H9 (cell line): ENCODE data around the gene EEF1E1. TPM values are rescaled to one million over a fixed set of nuclear protein-coding genes. Genes with fewer than 3 reads are reported as not detected.

Source experiments
- DNase-seq: peaks from one replicate; pipeline ENCODE4 v3.0.0-alpha.2; 2017
- H2AFZ ChIP-seq: one replicate; pipeline ENCODE4 v1.6.1; 2013; ENCODE audit warnings: mild to moderate bottlenecking, low read length, control low read depth, moderate library complexity
- H2AK5ac ChIP-seq: 2 replicates; pipeline ENCODE4 v1.6.1; 2013; ENCODE audit warnings: low read length, control low read depth, mixed read lengths; ENCODE audit not compliant: insufficient read length
- H2BK120ac ChIP-seq: one replicate; pipeline ENCODE4 v1.6.1; 2013; ENCODE audit warnings: low read depth, mild to moderate bottlenecking, low read length, control low read depth, inconsistent platforms; ENCODE audit not compliant: poor library complexity, severe bottlenecking
- H2BK12ac ChIP-seq: 2 replicates; pipeline ENCODE4 v1.6.1; 2013; ENCODE audit warnings: low read length, control low read depth, mixed read lengths, low read depth; ENCODE audit not compliant: insufficient read length
- H2BK15ac ChIP-seq: 2 replicates; pipeline ENCODE4 v1.6.1; 2013; ENCODE audit warnings: low read depth, low read length, control low read depth
- H2BK20ac ChIP-seq: one replicate; pipeline ENCODE4 v1.6.1; 2013; ENCODE audit warnings: low read depth, mild to moderate bottlenecking, low read length, control low read depth, inconsistent platforms; ENCODE audit not compliant: poor library complexity, severe bottlenecking
- H2BK5ac ChIP-seq: 2 replicates; pipeline ENCODE4 v1.6.1; 2013; ENCODE audit warnings: low read length, control low read depth, mixed read lengths; ENCODE audit not compliant: insufficient read length
- H3K14ac ChIP-seq: 2 replicates; pipeline ENCODE4 v1.6.1; 2013; ENCODE audit warnings: low read length, control low read depth; ENCODE audit not compliant: insufficient read depth
- H3K18ac ChIP-seq: 2 replicates; pipeline ENCODE4 v1.6.1; 2013; ENCODE audit warnings: low read depth, mild to moderate bottlenecking, mixed read lengths, low read length, control low read depth; ENCODE audit not compliant: insufficient read length
- H3K23ac ChIP-seq: 2 replicates; pipeline ENCODE4 v1.6.1; 2013; ENCODE audit warnings: low read length, control low read depth, mixed read lengths, low read depth; ENCODE audit not compliant: insufficient read length
- H3K23me2 ChIP-seq: 2 replicates; pipeline ENCODE4 v1.6.1; 2013; ENCODE audit warnings: low read depth, mild to moderate bottlenecking, mixed read lengths, low read length, control low read depth; ENCODE audit not compliant: insufficient read length, poor library complexity, severe bottlenecking
- H3K27ac ChIP-seq: 2 replicates; pipeline ENCODE4 v1.5.1; 2013; ENCODE audit warnings: low read length, control low read depth, mixed read lengths, low read depth; ENCODE audit not compliant: insufficient read length
- H3K27me3 ChIP-seq: 2 replicates; pipeline ENCODE4 v1.6.1; 2013; ENCODE audit warnings: low read length, control low read depth, inconsistent platforms; ENCODE audit not compliant: insufficient read depth
- H3K4ac ChIP-seq: 2 replicates; pipeline ENCODE4 v1.6.1; 2013; ENCODE audit warnings: low read depth, mild to moderate bottlenecking, control low read depth, inconsistent platforms, low read length, moderate library complexity
- H3K4me1 ChIP-seq: 2 replicates; pipeline ENCODE4 v1.6.1; 2013; ENCODE audit warnings: low read length, control low read depth, inconsistent platforms; ENCODE audit not compliant: insufficient read depth
- H3K4me2 ChIP-seq: 2 replicates; pipeline ENCODE4 v1.6.1; 2013; ENCODE audit warnings: low read length, control low read depth, mixed read lengths; ENCODE audit not compliant: insufficient read length, insufficient read depth
- H3K56ac ChIP-seq: 2 replicates; pipeline ENCODE4 v1.6.1; 2013; ENCODE audit warnings: low read depth, mild to moderate bottlenecking, mixed read lengths, low read length, control low read depth; ENCODE audit not compliant: insufficient read length
- H3K79me1 ChIP-seq: 2 replicates; pipeline ENCODE4 v1.6.1; 2013; ENCODE audit warnings: low read depth, mild to moderate bottlenecking, moderate library complexity, low read length, control low read depth, inconsistent platforms; ENCODE audit not compliant: insufficient read depth, poor library complexity, severe bottlenecking
- H3K79me2 ChIP-seq: 2 replicates; pipeline ENCODE4 v1.6.1; 2013; ENCODE audit warnings: low read length, control low read depth, inconsistent platforms; ENCODE audit not compliant: insufficient read depth
- H3K9ac ChIP-seq: 2 replicates; pipeline ENCODE4 v1.6.1; 2013; ENCODE audit warnings: low read length, control low read depth, mixed read lengths; ENCODE audit not compliant: insufficient read length; ENCODE audit errors: extremely low read depth
- H3K9me3 ChIP-seq: one replicate; pipeline ENCODE4 v1.6.1; 2013; ENCODE audit warnings: low read depth, low read length, inconsistent platforms; ENCODE audit not compliant: control insufficient read depth
- H3T11ph ChIP-seq: one replicate; pipeline ENCODE4 v1.6.1; 2013; ENCODE audit warnings: mild to moderate bottlenecking, low read length, control low read depth, inconsistent platforms
- H4K20me1 ChIP-seq: one replicate; pipeline ENCODE4 v1.6.1; 2013; ENCODE audit not compliant: control insufficient read depth, insufficient read length, insufficient read depth
- H4K5ac ChIP-seq: 2 replicates; pipeline ENCODE4 v1.6.1; 2013; ENCODE audit warnings: low read depth, mild to moderate bottlenecking, mixed read lengths, low read length, control low read depth; ENCODE audit not compliant: insufficient read length
- H4K8ac ChIP-seq: replicated peaks from 2 replicates; pipeline ENCODE4 v1.6.1; 2013; ENCODE audit warnings: low read length, control low read depth, mixed read lengths, low read depth; ENCODE audit not compliant: insufficient read length
- H4K91ac ChIP-seq: 2 replicates; pipeline ENCODE4 v1.6.1; 2013; ENCODE audit warnings: low read depth, mild to moderate bottlenecking, moderate library complexity, mixed read lengths, low read length, control low read depth; ENCODE audit not compliant: insufficient read length
- H3K27ac Mint-ChIP-seq, 3 experiments: 2 replicates in 2 of 3; 3 replicates in 1 of 3; pipeline ENCODE4 v1.8.0; 2020 to 2021; ENCODE audit warnings: mixed read lengths in 3 of 3, mild to moderate bottlenecking in 1 of 3, moderate library complexity in 1 of 3
- H3K27me3 Mint-ChIP-seq: 2 replicates; pipeline ENCODE4 v1.8.0; 2021; ENCODE audit warnings: low read depth, mild to moderate bottlenecking, moderate library complexity, mixed read lengths
- H3K36me3 Mint-ChIP-seq, 3 experiments: 2 replicates in 2 of 3; 3 replicates in 1 of 3; pipeline ENCODE4 v1.8.0; 2020 to 2021; ENCODE audit warnings: low read depth in 3 of 3, mixed read lengths in 3 of 3; ENCODE audit not compliant: insufficient read depth in 1 of 3
- H3K4me1 Mint-ChIP-seq, 2 experiments: 2 replicates each; pipeline ENCODE4 v1.8.0; 2020; ENCODE audit warnings: mixed read lengths in 2 of 2
- H3K4me3 Mint-ChIP-seq, 2 experiments: 2 replicates in 1 of 2; 3 replicates in 1 of 2; pipeline ENCODE4 v1.8.0; 2020 to 2021; ENCODE audit warnings: mild to moderate bottlenecking in 2 of 2, mixed read lengths in 2 of 2, moderate library complexity in 1 of 2
- H3K9me3 Mint-ChIP-seq, 2 experiments: 2 replicates in 1 of 2; 3 replicates in 1 of 2; pipeline ENCODE4 v1.8.0; 2020; ENCODE audit warnings: mild to moderate bottlenecking in 2 of 2, mixed read lengths in 2 of 2, moderate library complexity in 1 of 2
- WGBS: extraction: QIAGEN DNeasy Blood & Tissue Kit; methylation state at CpG from one replicate; pipeline ENCODE4 v1.1.7; 2013; ENCODE audit warnings: missing lambda C conversion rate, low lambda C conversion rate, mixed read lengths; ENCODE audit not compliant: insufficient read length; ENCODE audit errors: extremely low coverage; 5-methylcytosine and 5-hydroxymethylcytosine counted together
- total RNA-seq: library from RNA; stranded (reverse); gene quantifications from 2 replicates; pipeline ENCODE4 v1.2.1, GENCODE V29; 2021
- TF ChIP-seq, protein P1 (sequence below): fragments of 200-600 bp; sonication (generic); conservative IDR thresholded peaks from 3 replicates; pipeline ENCODE4 v1.8.0; 2021; ENCODE audit warnings: antibody characterized with exemption, mild to moderate bottlenecking

The EEF1E1 gene
- total RNA-seq, 1 experiment from 2014 or later = 71.8 TPM

- no peak overlapping the region for H4K91ac ChIP-seq
- H3K9me3 ChIP-seq = peaks cover 11% of the 10 kb centered on the region
- no peak overlapping the region for H2BK5ac ChIP-seq
- no peak overlapping the region for H3K4me2 ChIP-seq
- peaks cover 2% of the 10 kb centered on the region; the same call in 1 of the 2 replicates for H3K4me1 ChIP-seq
- no peak overlapping the region for H3K4me3 Mint-ChIP-seq
- H2BK12ac ChIP-seq = no peak overlapping the region
- no peak overlapping the region for H3K27ac Mint-ChIP-seq
- peaks cover 10% of the 10 kb centered on the region for H3K79me1 ChIP-seq
- no peak overlapping the region for H3T11ph ChIP-seq
- no peak overlapping the region for H2AFZ ChIP-seq
- no peaks in the 10 kb centered on the region for H4K20me1 ChIP-seq
- TF ChIP-seq, protein P1, sequence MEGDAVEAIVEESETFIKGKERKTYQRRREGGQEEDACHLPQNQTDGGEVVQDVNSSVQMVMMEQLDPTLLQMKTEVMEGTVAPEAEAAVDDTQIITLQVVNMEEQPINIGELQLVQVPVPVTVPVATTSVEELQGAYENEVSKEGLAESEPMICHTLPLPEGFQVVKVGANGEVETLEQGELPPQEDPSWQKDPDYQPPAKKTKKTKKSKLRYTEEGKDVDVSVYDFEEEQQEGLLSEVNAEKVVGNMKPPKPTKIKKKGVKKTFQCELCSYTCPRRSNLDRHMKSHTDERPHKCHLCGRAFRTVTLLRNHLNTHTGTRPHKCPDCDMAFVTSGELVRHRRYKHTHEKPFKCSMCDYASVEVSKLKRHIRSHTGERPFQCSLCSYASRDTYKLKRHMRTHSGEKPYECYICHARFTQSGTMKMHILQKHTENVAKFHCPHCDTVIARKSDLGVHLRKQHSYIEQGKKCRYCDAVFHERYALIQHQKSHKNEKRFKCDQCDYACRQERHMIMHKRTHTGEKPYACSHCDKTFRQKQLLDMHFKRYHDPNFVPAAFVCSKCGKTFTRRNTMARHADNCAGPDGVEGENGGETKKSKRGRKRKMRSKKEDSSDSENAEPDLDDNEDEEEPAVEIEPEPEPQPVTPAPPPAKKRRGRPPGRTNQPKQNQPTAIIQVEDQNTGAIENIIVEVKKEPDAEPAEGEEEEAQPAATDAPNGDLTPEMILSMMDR = no peak
- no peak overlapping the region for H3K14ac ChIP-seq
- H3K27me3 ChIP-seq = no peaks in the 10 kb centered on the region
- no peak overlapping the region for H2BK15ac ChIP-seq
- no peak overlapping the region for H2AK5ac ChIP-seq
- H3K4ac ChIP-seq = no peak overlapping the region
- H3K9ac ChIP-seq = no peak overlapping the region
- H3K9me3 Mint-ChIP-seq = peaks cover 16 to 20% of the 10 kb centered on the region in 2 experiments; a peak in 4 of 5 replicates
- H3K23me2 ChIP-seq = no peaks in the 10 kb centered on the region
- no peaks in the 10 kb centered on the region for H3K27me3 Mint-ChIP-seq
- DNase-seq = no peak
- peaks cover 4 to 10% of the 10 kb centered on the region in 2 experiments for H3K4me1 Mint-ChIP-seq
- H3K56ac ChIP-seq = no peak overlapping the region
- H3K27ac ChIP-seq = no peak overlapping the region
- no peak overlapping the region for H3K18ac ChIP-seq
- WGBS = no CpG with 5 or more reads among the region's 5 CpGs
- H2BK20ac ChIP-seq = no peak overlapping the region
- peaks cover 3% of the 10 kb centered on the region; the same call in 1 of the 2 replicates for H3K79me2 ChIP-seq
- no peak overlapping the region for H3K23ac ChIP-seq
- H3K36me3 Mint-ChIP-seq = peaks cover 54 to 68% (median 66%) of the 10 kb centered on the region in 3 experiments
- no peak overlapping the region for H2BK120ac ChIP-seq
- H4K5ac ChIP-seq = no peak overlapping the region
- no peak overlapping the region for H4K8ac ChIP-seq
Observed at GRCh38 chr6:8087870-8088754, 14.2 kb downstream of the EEF1E1 start.
